HG03103 (cell line): ENCODE results near the gene PLK3.
A peak's percentile ranks its signal among the peaks of the same experiment; 100 is the strongest.
"Not testable (repeated sequence)": the region's sequence is repeated elsewhere in the genome, so short reads cannot be mapped to it uniquely, and the experiment has no call there.

ENCODE experiments used
- ATAC-seq: cut with Tn5 transposase; IDR thresholded peaks from one replicate; pipeline ENCODE4 v1.9.1; 2021; ENCODE audit warnings: low read depth; ENCODE audit not compliant: unreplicated experiment

Gene PLK3

DNA sequence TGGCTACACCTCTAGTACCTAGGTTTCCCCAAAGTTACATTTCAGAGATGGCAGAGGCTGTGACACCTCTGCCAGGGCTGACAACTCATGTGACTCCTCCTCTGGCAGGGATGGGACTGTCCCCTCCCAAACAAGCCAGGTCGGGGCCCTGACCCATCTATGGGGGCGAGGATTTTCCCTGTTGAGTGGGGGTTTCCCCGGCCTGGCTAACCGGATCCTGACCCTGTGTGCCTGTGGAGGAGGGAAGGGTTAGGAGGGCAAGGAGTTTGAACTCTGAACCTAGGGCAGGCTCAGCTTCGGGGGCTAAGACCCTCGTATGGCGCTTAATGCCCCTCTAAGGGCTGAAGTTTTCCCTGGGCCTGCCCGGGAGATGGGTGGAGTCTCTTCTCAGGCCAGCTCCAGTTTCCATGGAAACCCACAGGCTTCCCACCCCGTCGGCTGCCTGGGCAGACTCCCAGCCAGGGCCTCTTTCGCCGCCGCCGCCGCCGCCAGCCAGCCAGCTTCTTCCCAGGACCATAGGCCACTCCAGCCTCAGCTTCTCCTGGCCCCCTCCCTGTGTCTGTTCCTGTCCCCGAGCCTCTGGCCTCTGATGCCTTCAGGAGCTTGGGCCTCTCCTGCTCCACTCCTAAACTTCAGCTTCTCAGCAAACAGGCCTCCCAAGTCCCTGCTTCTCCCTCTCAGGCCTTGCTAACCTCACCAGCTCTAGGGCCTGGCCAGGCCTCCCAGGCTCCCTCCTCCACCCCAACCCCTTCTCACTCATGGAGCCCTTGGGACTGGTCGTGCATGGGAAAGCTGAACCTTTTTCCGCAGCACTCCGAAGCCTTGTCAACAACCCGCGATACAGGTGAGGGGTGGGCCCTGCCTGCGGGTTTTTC is 8.1 kb downstream of the PLK3 start, which contains the start of gene BTBD19:
Gene BTBD19 (plus strand): TSS at position 461 of the 875 bp plus-strand sequence. CDS start 298 bp downstream, at position 759.
- peak; percentile 20 for ATAC-seq

DNA sequence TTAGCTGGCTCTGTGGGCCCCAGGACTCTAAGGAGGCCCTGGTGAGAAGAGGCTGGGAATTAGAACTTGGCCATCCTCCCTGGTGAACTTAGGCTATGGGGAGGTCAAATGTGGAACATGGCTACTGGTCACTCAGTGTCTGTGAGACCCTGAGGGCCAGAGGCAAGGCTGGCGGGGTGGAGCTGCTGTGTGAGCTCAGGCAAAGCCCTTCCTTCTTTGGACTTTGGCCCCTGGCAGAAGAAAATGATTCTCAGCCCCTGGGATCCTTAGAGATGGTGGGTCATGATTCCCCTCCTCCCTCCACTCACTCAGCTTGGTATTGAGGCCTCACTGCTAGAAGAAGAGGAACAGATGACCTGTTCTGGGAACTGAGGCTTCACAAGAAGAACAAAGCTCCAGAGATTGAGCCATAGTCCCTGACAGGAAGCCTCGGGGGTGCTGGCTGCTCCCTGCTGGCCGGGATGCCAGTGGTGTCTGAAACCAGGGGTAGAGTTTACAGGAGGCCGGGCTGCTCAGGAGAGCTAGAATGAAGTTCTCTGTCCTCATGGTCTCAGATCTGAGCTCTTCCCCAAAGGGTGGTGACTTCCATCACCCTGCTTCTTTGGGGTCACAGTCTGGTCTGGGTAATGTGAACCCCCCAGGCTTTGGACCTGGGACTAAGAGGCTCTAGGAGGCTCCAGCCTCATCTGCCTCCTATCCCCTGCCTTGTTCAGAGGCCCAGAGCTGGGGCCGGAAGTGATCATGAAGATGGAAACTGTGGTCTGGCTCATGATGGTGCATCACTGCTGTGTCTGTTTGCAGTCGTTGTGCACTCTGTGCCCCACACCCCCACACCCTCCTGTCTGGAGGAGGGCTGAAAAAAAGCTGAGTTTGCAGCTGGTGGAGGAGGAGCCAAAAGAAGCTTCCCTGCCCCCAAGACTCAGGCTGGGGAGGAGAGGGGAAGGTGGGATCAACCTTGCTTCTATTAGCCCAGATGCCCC is 9.1 kb downstream of the PLK3 start:
- peak; percentile 51 for ATAC-seq

DNA sequence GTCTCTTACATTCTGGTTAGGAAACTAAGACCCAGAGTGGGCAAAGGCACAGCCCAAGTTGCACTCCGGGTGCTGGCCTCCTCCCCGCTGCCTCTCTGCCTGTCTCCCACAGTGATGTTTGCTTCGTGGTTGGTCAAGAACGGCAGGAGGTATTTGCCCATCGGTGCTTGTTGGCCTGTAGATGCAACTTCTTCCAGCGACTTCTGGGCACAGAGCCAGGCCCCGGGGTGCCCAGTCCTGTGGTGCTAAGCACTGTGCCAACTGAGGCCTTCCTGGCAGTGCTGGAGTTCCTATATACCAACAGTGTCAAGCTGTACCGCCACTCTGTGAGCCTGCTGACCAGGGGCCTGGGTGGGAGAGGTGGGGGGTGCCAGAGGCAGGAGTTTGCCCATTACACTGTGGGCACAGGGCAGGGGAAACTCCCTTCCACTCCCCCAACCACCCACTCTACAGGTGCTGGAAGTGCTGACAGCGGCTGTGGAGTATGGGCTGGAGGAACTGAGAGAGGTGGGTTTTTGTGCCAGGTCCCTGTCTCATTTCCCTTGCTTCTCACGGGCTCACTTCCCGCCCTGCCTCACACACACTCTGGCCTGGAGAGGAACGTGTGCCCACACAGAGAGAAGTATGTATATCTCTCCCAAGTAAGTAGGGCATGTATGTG is 10.1 kb downstream of the PLK3 start:
- no peak for ATAC-seq

DNA sequence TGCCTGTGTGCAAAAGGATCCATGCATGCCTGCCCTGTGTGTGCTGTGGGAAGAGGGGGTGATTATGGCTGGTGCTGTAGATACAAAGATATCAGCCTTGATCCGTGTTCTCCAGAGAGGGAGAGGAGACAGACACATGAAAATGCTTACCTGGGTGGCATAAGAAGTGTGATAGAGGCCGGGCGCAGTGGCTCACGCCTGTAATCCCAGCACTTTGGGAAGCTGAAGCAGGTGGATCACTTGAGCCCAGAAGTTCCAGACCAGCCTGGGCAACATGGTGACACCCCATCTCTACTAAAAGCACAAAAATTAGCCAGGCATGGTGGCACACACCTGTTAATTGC is 10.6 kb downstream of the PLK3 start:
- not testable (repeated sequence) for ATAC-seq

DNA sequence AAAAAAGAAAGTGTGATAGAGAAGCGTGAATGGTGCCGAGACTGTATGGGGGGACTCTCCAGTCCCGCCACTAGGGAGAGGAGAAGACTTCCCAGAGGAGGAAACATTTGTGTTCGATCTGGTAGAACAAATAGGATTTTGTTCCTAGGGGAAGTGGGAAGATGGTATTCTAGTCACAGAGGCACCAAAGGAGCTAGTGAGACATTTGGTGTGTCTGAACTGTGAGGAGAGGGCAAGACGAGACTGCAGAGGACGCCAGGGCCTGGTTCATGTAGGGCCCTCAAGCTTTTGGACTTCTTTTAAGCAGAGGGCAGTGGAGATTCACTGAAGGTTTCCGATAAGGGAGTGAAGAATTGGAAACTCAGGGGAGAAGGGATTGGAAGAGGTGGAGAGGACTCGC is 11.1 kb downstream of the PLK3 start:
- no peak for ATAC-seq

DNA sequence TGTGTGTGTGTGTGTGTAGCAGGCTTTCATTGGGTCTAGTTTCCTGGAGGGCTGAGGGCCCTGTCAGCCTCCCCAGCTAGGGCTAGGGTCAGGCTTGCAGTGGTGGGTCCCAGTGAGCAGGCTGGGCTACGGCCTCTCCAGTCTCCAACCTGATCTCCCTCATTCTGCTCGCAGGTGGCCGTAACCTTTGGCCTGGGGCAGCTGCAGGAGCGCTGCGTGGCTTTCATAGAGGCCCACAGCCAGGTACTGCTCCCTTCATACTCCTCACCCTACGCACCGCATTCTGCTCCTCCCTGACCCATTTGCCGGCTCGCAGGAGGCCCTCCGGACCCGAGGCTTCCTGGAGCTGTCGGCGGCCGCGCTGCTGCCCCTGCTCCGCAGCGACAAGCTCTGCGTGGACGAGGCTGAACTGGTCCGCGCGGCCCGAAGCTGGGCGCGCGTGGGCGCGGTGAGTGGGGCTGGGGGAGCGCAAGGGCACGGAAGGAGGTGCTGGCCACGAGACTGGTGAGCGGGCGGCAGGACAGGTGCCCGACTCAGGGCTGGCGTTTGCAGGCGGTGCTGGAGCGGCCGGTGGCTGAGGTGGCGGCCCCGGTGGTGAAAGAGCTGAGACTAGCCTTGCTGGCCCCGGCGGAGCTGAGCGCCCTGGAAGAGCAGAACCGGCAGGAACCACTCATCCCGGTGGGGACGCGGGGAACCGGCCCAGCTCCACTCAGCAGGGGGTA is 12.8 kb downstream of the PLK3 start:
- no peak for ATAC-seq

DNA sequence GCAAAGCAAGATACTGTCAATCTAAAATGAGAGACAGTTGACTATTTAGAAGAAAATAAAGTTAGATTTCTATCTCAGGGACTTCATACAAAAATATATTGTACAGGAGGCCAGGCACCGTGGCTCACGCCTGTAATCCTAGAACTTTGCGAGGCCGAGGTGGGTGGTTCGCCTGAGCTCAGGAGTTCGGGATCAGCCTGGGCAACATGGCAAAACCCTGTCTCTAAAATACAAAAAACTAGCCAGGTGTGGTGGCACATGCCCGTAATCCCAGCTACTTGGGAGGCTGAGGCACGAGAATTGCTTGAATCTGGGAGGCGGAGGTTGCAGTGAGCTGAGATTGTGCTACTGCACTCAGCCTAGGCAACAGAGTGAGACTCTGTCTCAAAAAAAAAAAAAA is 15.7 kb downstream of the PLK3 start:
- not testable (repeated sequence) for ATAC-seq

DNA sequence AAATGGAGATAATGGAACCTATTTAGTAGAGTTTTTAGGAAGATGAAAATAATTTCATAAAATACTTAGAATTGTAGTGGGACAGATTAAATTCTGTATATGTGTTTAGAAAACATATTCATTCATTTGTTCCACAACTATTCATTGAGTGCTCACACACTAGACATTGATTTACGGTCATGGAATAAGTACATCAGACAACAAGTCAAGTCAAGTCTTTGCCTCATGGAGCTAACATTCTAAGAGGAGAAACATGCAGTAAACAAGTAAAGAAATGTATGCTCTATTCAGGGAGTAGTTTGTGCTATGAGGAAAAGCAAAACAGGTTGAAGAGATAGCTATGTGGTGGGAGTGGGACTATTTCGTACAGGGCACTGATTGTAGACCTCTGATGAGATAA is 17.1 kb downstream of the PLK3 start:
- no peak for ATAC-seq

DNA sequence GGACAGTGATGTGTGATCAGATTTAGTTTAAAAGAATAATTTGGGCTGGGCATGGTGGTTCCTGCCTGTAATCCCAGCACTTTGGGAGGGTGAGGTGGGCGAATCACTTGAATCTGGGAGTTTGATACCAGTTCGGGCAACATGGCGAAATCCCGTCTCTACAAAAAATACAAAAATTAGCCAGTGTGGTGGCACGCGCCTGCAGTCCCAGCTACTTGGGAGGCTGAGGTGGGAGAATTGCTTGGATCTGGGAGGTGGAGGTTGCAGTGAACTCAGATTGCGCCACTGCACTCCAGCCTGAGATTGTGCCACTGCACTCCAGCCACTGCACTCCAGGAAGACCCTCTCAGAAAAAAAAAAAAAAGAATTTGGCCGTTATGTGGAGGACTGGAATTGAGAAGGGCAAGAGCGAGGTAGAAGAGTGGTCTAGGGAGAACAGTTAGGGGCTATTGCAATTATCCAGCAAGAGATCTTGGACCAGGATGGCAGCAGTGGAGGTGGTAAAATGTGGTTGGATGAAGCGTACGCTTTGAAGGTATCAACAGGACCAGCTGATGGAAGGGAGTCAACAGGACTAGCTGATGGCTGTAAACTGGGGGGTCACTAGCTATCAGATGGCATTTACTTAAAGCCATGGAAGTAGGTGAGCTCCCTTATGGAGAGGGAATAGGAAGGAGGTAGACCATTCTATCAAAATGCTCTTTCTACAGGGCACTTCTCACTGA is 17.8 kb downstream of the PLK3 start:
- no peak for ATAC-seq

DNA sequence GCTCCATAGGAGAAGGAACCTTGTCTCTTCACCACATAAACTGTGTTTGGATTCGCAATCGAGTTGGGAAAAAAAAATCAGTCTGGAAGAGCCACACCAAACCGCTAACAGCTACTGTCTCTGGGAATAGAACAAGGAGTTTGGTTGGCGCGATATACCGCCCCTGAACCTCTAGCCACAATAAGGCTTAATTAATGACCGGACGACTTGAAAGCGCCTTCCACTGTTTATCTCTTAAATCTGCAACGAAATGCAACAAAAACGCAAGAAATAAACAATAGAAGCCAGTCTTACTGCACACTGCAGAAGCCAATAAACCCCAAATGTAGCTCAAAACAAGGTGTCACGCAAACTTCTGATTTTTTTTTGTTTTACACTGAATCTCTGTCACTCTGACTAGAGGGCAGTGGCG is 19.0 kb downstream of the PLK3 start:
- no peak for ATAC-seq

DNA sequence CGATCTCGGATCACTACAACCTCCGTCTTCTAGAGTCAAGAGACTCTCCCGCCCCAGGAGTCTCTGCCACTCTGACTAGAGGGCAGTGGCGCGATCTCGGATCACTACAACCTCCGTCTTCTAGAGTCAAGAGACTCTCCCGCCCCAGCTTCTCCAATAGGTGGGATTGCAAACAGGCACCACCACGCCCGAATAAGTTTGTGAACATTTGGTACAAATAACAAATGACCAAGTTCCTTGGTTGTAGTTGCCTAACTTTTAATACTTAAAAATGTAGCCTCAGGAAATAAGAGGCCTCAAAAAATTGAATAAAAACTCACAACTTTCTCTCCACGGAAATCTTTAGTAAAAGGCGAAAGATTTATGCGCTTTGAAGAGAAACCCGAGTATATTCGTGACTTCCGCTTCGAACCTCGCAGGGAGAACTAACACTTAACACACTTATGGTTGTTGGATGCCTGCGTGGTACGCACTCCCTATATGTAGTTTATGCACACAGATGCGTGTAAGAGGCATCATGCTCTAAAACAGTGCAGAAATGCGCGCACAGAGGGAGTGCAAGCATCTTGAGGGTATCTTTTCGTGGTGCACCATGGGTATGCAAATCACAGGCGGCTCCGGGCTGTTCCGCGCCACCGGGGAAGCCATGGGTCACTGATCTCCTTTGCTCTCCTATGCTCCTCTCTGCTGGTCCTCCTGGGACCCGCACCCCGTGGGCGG is 19.6 kb downstream of the PLK3 start:
- peak; percentile 66 for ATAC-seq

DNA sequence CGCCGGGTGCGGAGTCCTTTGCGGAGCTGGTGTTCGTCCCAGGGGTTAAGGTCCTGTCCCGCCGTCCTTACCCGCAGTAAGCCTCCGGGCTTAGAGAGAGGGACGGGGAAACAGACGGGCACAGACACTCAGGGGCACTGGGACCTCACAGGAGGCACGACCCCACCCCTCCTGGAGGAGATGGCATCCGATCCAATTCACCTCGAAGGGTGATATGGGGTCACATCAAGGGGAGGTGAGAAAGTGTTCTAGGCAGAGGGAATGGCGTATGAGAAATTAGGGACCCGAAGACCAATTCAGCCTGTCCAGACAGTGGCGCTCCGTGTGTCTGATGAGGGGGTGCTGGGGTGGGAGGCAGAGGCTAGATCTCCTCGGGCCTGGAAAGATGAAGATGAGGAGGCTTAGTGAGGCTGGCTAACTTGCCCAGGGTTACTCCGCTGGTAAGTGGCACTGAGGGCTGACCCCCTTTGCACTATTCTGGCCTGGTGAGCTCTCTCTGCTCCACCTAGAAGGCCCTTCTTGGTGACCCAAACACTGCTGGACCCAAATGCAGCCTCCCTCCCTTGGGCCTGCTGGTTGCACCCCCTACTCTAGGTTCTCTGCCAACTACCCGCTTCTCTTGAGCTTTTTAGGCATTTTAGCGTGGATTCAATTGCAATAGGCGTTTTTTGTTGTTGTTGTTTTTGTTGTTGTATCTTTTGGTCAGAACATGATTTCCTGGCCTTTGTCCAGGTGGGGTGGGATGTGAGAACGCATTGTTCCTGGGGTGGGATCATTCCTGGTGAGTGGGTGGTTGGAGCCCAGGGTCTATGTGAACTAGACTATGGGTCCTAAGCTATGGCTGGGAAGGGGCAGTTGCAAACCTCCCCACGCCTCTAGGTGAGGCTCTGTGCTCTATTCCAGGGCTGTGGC is 20.4 kb downstream of the PLK3 start:
- ATAC-seq: no peak

DNA sequence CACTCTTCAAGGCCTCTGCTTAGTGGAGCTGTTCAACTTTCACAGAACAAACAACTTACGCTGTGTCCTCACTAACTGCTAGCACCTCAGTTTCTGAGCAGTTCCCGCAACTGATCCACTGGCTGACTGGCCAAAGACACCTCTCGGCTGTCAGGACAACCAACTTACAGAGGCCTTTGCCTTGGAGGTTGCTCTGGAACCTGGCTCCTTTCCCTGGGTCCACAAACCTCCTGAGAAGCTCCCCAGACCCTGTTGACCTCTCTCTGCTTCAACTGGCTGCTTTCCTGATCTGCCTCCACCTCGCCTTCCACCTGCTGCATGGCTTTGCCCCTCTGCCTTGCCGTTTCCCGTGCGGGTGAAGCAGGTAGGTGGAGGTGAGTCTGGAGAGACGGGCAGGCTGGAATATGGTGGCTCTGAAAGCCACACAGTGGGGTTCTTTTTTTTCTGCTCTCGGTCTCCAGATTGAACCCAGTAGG is 21.1 kb downstream of the PLK3 start:
- ATAC-seq: no peak

DNA sequence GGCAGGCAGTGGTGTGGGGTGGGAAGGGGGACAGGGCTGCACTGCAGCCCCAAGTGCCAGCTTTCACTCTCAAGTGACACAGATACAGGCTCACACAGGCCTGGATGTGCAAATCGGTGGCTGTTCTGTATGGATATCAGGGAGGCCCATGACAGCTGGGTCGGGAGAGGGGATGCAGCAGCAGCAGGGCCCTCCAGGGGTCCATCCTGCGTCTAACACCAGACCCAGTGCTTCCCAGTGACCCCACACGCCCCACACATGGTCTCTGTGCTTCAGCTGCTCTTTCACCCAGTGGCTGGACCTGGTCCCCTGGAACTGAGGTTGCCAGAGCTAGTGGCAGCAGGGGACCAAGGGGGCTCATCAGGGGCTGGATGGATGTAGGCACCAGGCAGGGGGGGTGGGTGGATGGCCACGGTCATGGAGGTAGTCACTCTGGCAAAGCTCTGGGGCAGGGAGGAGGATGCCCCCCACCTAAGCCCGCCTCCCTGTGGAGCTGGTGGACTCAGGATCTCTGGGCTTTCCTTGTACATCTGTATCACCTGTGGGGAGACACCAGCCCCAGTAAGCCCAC is 22.0 kb downstream of the PLK3 start:
- ATAC-seq: no peak

DNA sequence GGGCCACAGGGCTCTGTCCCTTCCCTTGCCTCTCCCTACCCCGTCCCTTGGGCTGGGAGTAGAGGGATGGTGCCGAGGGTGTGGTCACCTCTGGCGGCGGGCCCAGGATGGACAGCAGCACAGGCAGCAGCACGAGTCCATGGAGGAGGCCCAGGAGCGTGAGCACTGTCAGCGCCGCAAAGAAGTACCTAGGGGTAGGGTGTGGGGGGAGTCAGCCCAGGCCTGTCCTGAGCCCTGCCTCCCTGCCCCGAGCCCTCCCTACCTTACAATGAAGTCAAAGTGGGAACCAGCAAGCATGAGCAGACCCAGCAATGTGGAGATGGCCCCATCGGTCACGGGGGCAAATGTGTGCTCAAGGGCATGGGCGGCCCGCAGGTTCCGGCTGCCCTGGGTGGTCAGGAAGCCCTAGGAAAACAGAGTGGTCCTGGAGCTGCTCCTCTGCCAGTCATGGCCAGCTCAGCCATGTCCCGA is 22.8 kb downstream of the PLK3 start:
- ATAC-seq: no peak

DNA sequence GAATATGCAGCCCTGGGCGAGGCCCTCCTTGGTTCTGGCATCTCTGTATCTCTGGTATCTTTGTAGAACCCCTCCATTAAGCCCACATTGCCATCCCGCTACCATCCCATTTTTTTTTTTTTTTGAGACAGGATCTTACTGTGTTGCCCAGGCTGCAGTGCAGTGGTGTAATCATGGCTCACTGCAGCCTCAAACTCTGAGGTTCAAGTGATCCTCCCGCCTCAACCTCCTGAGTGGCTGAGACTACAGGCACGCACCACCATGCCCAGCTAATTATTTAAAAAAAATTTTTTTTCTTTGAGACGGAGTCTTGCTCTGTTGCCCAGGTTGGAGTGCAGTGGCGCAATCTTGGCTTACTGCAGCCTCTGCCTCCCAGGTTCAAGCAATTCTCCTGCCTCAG is 24.2 kb downstream of the PLK3 start:
- ATAC-seq: not testable (repeated sequence)
